Stomach (tissue), 9 donors: ENCODE results near the gene OR2AP1. TPM values are rescaled to one million over a fixed set of nuclear protein-coding genes. Genes with fewer than 3 reads are reported as not detected.
"Not testable (repeated sequence)": the region's sequence is repeated elsewhere in the genome, so short reads cannot be mapped to it uniquely, and the experiment has no call there.

Experiments
- DNase-seq, 2 donors: peaks; one replicate each; pipeline versions ENCODE4 v3.0.0 to v3.0.0-alpha.2; 2013 to 2019
- H3K27ac ChIP-seq, 5 donors: fragments of 200-600 bp in 4 of 5; sonication (generic) in 4 of 5; one replicate each; pipeline ENCODE4 v1.5.1; 2013 to 2019; ENCODE audit warnings: mild to moderate bottlenecking in 1 of 5, moderate library complexity in 1 of 5
- H3K27me3 ChIP-seq, 3 donors: fragments of 200-600 bp; sonication (generic); one replicate each; pipeline ENCODE4 v1.5.1; 2017 to 2019; ENCODE audit warnings: mixed run types in 1 of 3
- H3K36me3 ChIP-seq, 4 donors: fragments of 200-600 bp; sonication (generic); 1 replicate in 3 of 4; 2 replicates in 1 of 4; pipeline ENCODE4 v1.5.1; 2016 to 2019
- H3K4me1 ChIP-seq, 4 donors: fragments of 200-600 bp; sonication (generic); one replicate each; pipeline ENCODE4 v1.5.1; 2016 to 2019
- H3K4me3 ChIP-seq, 4 donors: fragments of 200-600 bp; sonication (generic) in 3 of 4; one replicate each; pipeline ENCODE4 v1.5.1; 2016 to 2019; ENCODE audit warnings: mild to moderate bottlenecking in 1 of 4
- H3K9me3 ChIP-seq, 4 donors: fragments of 200-600 bp; sonication (generic); one replicate each; pipeline ENCODE4 v1.5.1; 2016 to 2019
- EP300 ChIP-seq: sonication (generic); formaldehyde crosslinking; IDR thresholded peaks from one replicate; pipeline ENCODE4 v1.6.1; 2017; ENCODE audit warnings: antibody characterized with exemption
- POLR2A ChIP-seq, 4 donors: fragments of 450-650 bp; IDR thresholded peaks; one replicate each; pipeline ENCODE4 v1.6.1; 2016; ENCODE audit warnings: antibody characterized with exemption in 4 of 4, control low read depth in 2 of 4, mild to moderate bottlenecking in 1 of 4, moderate library complexity in 1 of 4
- POLR2AphosphoS5 ChIP-seq, 3 donors: sonication (generic); formaldehyde crosslinking; IDR thresholded peaks; one replicate each; pipeline ENCODE4 v1.6.1; 2016; ENCODE audit warnings: antibody characterized with exemption in 3 of 3
- WGBS, 5 donors: extraction: QIAGEN DNeasy Blood & Tissue Kit in 3 of 5; methylation state at CpG; one replicate each; pipeline versions ENCODE4 v1.1.5 to v1.1.7; 2013 to 2018; 5-methylcytosine and 5-hydroxymethylcytosine counted together
- intact Hi-C: fragments of 100-400 bp; cut with DNase I; formaldehyde crosslinking; loops from one replicate; pipeline ENCODE4 v1.15.1; 2023; ENCODE audit warnings: low total_unique reads
- polyA plus RNA-seq, 3 donors: library from polyadenylated mRNA; stranded (reverse); fragments of 200-250 nt; gene quantifications; one replicate each; pipeline ENCODE4 v1.2.3, GENCODE V29; 2013
- total RNA-seq, 5 donors: library from RNA; depleted of rRNA; stranded (reverse); fragments of >200 nt; gene quantifications; one replicate each; pipeline versions ENCODE4 v1.1.0 to v1.2.3, GENCODE V29; 2014 to 2016
- TF ChIP-seq, protein P1 (sequence below), 7 experiments: fragments of 450-650 bp in 4 of 7; fragments of 200-600 bp in 3 of 7; sonication (generic) in 3 of 7; IDR thresholded peaks; one replicate each; pipeline ENCODE4 v1.5.1; 2016 to 2019; ENCODE audit warnings: antibody characterized with exemption in 7 of 7, control low read depth in 2 of 7, mild to moderate bottlenecking in 1 of 7
- donor health status: healthy with polysubstance abuse.
- donor health status: Bipolar disorder and iron deficiency.
- donor health status: healthy.

Gene OR2AP1
- total and polyA plus RNA-seq, 8 donors = not detected

DNA sequence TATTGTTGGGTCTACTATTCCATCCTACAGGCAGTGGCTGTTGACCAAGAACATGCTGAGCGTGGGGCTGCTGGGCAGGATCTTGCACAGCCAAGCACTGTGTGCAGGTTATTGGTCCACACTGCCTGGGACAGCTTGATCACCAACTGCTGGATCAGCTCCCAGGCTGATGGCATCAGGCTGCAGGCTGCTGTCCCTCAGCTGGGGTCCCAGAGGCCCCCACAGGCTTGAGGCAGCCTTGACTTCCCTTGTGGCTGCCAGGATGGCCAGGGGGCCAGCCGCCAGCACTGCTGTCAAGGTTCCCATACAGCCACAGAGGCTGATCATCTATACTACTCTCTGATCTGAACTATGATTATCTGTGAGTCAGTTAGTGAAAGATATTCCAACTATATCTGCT is 9.8 kb downstream of the OR2AP1 start:
- Histone ChIP-seq H3K27ac (no peak overlapping the region), H3K4me3 (no peak overlapping the region), H3K36me3 (no peaks in the 10 kb centered on the region), H3K4me1 (no peaks in the 10 kb centered on the region), H3K9me3 (peaks cover 0 to 20% (median 8%) of the 10 kb centered on the region in 4 donors), H3K27me3 (no peaks in the 10 kb centered on the region)
- DNase-seq = no peak
- WGBS, 5 donors = 86 to 96% (median 95%) methylated on average over 2 of the region's 2 CpGs
- TF ChIP-seq, protein P1, sequence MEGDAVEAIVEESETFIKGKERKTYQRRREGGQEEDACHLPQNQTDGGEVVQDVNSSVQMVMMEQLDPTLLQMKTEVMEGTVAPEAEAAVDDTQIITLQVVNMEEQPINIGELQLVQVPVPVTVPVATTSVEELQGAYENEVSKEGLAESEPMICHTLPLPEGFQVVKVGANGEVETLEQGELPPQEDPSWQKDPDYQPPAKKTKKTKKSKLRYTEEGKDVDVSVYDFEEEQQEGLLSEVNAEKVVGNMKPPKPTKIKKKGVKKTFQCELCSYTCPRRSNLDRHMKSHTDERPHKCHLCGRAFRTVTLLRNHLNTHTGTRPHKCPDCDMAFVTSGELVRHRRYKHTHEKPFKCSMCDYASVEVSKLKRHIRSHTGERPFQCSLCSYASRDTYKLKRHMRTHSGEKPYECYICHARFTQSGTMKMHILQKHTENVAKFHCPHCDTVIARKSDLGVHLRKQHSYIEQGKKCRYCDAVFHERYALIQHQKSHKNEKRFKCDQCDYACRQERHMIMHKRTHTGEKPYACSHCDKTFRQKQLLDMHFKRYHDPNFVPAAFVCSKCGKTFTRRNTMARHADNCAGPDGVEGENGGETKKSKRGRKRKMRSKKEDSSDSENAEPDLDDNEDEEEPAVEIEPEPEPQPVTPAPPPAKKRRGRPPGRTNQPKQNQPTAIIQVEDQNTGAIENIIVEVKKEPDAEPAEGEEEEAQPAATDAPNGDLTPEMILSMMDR (IDR thresholded peaks at IDR 0.05) = no peak
- TF ChIP-seq POLR2A (IDR thresholded peaks at IDR 0.05) (no peak), EP300 (no peak), POLR2AphosphoS5 (IDR thresholded peaks at IDR 0.05) (no peak)
- intact Hi-C loops = no loop called here

DNA sequence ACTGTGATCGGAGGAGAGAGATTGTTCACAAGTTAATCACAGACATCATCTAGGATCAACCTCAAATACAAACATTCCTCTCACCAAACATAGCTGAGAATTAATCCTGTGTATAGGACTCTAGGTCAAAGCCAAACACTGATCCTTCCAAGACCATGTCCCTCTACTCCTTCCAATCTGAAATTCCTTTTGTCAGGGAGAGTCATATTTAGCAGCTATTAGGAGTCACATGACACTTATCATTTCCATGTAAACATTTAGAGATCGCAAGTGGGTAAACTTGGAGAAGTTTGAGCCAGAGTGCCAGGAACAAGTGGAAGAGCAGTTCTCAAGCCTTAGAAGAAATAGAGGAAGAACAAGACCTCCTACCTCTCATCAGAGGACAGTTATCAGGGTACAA is 13.5 kb downstream of the OR2AP1 start:
- Histone ChIP-seq H3K4me3 (no peak overlapping the region), H3K27me3 (no peaks in the 10 kb centered on the region), H3K4me1 (no peaks in the 10 kb centered on the region), H3K27ac (no peak overlapping the region), H3K36me3 (no peaks in the 10 kb centered on the region), H3K9me3 (peaks cover 0 to 5% (median 3%) of the 10 kb centered on the region in 4 donors)
- no peak for DNase-seq
- intact Hi-C loops = no loop called here
- TF ChIP-seq, protein P1 (IDR thresholded peaks at IDR 0.05) = no peak
- no peak for TF ChIP-seq POLR2AphosphoS5 (IDR thresholded peaks at IDR 0.05)
- WGBS, 5 donors = 30 to 52% (median 43%) methylated on average over 2 of the region's 2 CpGs

DNA sequence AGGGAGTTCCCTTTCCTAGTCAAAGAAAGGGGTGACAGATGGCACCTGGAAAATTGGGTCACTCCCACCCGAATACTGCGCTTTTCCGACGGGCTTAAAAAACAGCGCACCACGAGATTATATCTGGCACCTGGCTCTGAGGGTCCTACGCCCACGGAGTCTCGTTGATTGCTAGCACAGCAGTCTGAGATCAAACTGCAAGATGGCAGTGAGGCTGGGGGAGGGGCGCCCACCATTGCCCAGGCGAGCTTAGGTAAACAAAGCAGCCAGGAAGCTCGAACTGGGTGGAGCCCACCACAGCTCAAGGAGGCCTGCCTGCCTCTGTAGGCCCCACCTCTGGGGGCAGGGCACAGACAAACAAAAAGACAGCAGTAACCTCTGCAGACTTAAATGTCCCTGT is 17.9 kb downstream of the OR2AP1 start:
- H3K36me3 ChIP-seq, H3K27ac ChIP-seq, H3K4me1 ChIP-seq, H3K4me3 ChIP-seq, H3K27me3 ChIP-seq, DNase-seq, H3K9me3 ChIP-seq, intact Hi-C loops: not testable (repeated sequence)
- 60 to 70% (median 67%) methylated on average over 12 of the region's 12 CpGs for WGBS, 5 donors

DNA sequence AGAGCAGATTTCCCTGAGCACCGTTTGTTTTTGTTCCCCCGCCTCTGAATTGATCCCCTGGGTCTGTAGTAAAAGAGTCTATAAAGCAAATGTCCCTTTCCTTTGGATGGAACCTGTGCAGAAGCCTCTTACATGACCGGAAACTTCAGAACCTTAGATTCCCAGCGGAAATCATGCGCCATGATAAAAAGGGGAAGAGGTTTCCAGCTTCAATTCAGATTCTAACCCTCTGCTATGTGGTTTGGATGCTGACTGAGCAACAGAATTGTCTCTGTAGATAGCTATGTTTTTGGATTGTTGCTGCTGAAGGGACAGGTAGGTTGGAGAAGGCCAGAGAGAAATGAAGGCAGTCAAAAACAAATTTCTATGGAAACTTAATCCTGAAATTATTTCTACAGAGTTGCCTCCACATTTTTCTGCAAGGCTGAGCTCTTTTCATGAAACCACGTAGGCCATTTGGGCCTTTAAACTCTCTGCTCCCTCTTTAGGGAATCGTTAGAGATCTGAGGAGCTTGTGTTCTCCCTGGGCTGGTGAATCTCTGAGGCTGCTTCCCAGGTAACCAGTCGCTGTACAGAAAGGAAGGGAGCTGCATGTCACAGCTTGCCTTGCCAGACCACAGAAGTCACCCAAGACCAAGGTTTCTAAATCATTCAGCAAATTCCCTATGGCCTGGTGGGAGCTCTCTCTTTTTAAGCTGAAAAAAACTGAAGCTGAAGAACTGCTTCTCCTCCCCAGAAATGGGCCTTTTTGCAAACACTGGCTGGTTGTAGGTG is 35.7 kb downstream of the OR2AP1 start:
- no peak for DNase-seq
- intact Hi-C loops = no loop called here

DNA sequence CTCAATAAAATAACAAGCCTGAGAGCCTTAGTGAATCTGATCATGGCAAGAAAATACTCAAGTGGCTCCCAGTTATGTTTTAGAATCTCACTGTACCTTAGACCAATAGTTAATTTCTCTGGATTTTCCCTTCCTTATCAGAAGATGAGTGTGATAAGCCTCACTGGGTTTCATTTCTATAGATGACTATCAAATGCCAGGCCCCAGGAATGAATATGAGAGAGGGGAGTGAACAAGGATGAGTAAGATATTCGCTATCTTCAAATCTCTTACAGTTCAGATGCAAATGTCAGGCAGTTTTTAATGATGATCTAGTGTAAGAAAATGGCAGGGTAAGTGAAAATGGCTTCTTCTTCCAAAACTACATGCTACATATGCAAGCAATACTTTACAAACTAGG is 38.3 kb downstream of the OR2AP1 start:
- Histone ChIP-seq H3K27me3 (no peaks in the 10 kb centered on the region), H3K36me3 (no peaks in the 10 kb centered on the region), H3K4me1 (no peaks in the 10 kb centered on the region), H3K4me3 (no peak overlapping the region), H3K9me3 (peaks cover 0 to 20% (median 11%) of the 10 kb centered on the region in 4 donors), H3K27ac (no peak overlapping the region)
- 74 to 93% (median 85%) methylated on average over 1 of the region's 1 CpG for WGBS, 5 donors
- intact Hi-C loops = no loop called here
- TF ChIP-seq POLR2A (IDR thresholded peaks at IDR 0.05) (no peak), EP300 (no peak), POLR2AphosphoS5 (IDR thresholded peaks at IDR 0.05) (no peak)
- TF ChIP-seq, protein P1 (IDR thresholded peaks at IDR 0.05) = no peak
- DNase-seq = no peak

More for the DNA sequence above, 35.7 kb downstream of the OR2AP1 start:
- H3K27ac ChIP-seq = no peak overlapping the region
- no peaks in the 10 kb centered on the region for H3K27me3 ChIP-seq
- H3K36me3 ChIP-seq = no peaks in the 10 kb centered on the region
- no peak overlapping the region for H3K4me3 ChIP-seq
- WGBS, 5 donors = 50 to 63% (median 60%) methylated on average over 8 of the region's 8 CpGs
- no peaks in the 10 kb centered on the region for H3K9me3 ChIP-seq
- no peaks in the 10 kb centered on the region for H3K4me1 ChIP-seq
- TF ChIP-seq, protein P1 (IDR thresholded peaks at IDR 0.05) = no peak
- TF ChIP-seq POLR2A (IDR thresholded peaks at IDR 0.05) (no peak), POLR2AphosphoS5 (IDR thresholded peaks at IDR 0.05) (no peak), EP300 (no peak)
